Central memory CD4-positive, alpha-beta T cell (primary cell): ENCODE results near the gene PRKG1.
"Not testable (repeated sequence)": the region's sequence is repeated elsewhere in the genome, so short reads cannot be mapped to it uniquely, and the experiment has no call there.

ENCODE experiments used
- DNase-seq: peaks from one replicate; pipeline ENCODE4 v3.0.0; 2022

PRKG1 gene

DNA sequence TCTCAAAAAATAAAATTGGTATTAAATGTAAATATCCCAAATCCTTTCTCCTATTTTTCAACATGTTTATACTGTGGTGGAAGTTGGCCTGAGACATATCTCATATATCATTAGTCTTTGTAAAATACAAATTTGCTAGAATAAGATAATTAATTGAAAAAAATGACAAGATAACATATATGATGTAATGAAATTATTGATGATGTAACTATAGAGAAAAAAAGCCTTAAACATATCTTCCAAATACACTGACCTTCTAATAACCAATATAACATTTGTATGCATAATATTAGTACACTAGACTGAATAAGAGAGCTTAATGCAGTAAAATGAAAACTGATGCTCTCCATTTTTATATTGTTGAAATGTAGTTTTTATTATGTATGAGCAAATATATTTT is 104.3 kb downstream of the PRKG1 start:
- DNase-seq: no peak

- no peak for DNase-seq
Observed at GRCh38 chr10:51180141-51180540, 105.9 kb downstream of the PRKG1 start.

DNA sequence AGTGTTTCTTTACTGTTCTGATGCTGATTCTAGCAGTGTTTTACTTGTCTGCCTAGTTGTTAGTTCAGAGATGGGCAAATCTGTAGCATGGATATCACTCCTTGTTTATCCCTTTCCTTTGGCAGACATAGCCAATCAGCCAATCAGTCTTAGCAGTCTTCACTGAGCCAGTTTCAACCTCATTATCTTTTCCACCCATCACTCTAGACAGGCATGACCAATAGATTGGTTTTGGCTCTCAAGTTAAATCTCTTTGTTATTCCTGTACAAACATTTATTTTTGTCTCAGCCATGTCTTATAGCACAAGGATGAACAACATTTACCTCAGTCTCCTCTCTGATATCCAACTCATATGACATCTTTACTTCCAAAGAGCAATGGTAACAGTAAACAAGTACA is 109.5 kb downstream of the PRKG1 start:
- DNase-seq: no peak

GRCh38 chr10:51186361-51186760 is 112.1 kb downstream of the PRKG1 start:
- no peak for DNase-seq

GRCh38 chr10:51188008-51188407 is 113.7 kb downstream of the PRKG1 start:
- no peak for DNase-seq

GRCh38 chr10:51188866-51189265 is 114.6 kb downstream of the PRKG1 start:
- no peak for DNase-seq

DNA sequence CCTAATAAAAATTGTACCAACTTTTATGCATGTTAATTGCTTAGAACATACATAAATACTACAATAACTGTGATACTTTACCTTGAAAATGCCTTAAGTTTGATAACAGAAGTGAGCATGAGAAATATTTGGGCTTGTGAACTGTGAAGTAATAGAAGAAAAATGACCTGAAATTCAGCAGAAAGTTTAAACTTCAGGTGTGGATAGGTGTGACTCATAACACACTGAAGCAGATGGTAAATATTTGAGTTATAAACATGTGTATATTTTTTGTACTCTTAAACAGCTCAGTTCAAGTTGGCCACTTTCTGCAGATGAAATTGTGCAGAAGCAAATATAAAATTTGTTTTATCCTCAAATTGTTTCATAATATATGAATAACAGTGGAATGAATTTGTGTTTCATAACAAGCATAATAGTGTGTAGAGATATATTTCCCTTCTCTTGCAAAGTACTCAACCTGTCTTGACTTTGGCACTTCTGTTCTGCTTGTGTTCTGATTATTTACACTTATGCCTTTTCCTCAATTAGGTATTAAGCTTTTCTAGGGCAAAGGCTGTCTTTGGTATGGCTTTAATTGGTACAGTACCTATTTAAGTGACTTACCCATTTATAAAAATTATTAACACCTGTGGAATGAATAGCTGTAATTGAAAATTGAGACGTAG is 122.4 kb downstream of the PRKG1 start:
- no peak for DNase-seq

GRCh38 chr10:51198170-51198569 is 123.9 kb downstream of the PRKG1 start:
- no peak for DNase-seq

DNA sequence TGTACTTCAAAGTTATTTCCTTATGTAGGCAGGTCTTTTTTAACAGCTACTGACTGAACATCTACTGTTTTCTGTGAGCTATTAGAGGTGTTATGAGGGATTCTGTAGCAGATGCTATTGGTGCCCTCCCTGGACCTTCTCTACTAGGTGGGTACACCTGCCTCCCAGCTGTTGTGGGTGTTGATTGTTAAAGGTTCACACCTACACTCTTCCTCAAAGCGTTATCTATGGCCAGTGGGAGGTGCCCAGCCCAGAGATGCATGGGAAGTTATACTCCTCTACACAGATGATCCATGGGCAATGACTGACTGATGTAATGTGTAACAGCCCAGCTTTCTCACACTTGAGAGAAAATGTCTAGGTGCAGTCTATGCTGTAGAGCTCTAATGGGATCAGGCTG is 127.7 kb downstream of the PRKG1 start:
- no peak for DNase-seq

DNA sequence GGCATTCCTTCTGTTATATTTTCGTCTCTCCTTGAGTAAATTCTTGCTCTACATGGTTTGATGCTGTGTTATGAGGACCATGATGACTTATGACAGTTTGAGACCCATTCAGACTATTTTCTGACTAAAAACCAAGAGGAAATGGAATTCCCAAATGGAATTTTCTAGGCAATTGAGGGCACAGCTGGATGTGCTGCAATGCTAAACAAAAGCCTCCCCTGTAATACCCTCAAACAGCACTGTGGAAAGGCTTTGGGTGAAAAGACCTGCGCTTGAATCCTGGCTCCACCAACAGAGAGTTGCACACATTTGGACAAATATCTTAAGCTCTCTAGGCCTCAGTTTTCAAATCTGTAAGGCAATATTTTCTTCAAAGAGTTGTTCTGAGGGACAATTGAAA is 129.1 kb downstream of the PRKG1 start:
- no peak for DNase-seq

DNA sequence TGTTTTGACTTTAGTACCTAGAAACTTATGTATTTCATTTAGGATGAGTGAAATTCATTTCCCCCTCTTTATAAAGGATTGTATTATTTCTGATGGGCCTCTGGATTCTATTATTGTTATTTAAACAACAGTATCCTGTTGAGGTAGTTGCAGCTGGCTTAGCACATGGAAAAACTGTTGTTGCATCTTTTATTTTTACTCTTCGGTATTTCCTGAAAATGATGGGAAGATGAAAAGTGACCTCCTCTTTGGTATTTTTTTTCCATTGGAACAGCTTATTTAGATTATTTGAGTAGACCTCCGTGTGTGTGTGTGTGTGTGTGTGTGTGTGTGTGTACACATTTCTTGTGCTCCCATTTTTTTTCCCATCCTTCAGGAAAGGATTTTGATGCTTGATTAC is 129.8 kb downstream of the PRKG1 start:
- DNase-seq: no peak

DNA sequence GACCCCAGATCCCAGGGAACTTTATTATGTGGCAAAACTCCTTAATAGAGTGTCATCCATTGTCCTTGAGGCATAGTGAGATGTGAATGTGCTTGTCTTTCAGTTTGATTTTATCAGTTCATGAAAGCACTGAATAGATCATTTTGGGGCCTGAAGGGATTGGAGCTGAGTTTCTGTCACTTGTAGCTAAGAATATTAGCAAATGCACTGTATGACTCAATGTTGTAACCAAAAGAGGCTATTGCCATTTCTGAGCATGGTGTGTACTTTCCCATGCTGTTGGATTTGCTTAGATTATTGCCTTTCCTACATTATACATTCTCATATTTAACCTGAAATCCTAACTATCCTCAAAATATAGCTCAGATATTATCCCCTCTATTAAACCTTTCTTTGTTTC is 130.4 kb downstream of the PRKG1 start:
- no peak for DNase-seq

GRCh38 chr10:51206500-51206899 is 132.2 kb downstream of the PRKG1 start:
- no peak for DNase-seq

DNA sequence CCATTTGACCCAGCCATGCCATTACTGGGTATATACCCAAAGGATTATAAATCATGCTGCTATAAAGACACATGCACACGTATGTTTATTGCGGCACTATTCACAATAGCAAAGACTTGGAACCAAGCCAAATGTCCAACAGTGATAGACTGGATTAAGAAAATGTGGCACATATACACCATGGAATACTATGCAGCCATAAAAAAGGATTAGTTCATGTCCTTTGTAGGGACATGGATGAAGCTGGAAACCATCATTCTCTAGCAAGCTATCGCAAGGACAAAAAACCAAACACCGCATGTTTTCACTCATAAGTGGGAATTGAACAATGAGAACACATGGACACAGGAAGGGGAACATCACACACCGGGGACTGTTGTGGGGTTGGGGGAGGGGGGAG is 138.7 kb downstream of the PRKG1 start:
- not testable (repeated sequence) for DNase-seq

GRCh38 chr10:51214207-51215196 is 140.2 kb downstream of the PRKG1 start:
- DNase-seq: no peak

DNA sequence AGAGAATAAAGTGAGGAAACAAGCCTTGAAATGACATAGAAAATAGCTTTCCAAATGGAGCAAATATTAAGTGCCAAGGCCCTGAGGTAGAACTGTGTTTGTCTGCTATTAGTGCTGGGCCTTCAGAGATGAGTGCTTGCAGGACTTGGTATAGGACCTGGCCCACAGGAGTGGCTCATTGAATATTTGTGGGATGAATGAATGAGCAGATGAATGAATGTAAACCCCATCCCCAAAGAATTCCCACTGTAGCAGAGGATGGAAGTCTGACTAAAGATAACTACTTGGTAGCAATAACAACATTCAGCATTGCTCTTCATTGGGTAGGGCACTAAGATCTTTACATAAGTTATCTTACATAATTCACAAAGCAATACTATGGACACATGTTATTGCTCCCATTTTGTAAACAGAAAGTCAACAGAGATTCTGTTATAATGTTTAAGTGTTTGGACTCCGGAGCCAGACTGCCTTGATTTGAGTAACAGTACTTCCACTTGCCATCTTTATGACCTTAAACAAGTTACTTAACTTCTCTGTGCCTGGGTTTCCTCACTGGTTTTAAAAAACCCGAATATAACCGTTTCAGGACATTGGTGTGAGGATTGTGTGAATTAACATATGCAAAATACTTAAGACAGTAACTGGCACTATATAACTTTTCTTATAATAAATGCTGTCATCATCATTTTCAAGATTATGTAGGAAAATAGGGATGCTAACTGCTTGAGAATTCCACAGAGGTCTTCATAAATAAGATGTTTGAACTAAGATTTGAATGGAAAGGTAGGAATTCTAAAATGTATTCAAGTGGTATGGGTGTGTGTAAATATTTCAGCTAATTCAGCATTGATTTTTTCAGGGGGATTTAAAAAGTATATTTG is 141.9 kb downstream of the PRKG1 start:
- no peak for DNase-seq

DNA sequence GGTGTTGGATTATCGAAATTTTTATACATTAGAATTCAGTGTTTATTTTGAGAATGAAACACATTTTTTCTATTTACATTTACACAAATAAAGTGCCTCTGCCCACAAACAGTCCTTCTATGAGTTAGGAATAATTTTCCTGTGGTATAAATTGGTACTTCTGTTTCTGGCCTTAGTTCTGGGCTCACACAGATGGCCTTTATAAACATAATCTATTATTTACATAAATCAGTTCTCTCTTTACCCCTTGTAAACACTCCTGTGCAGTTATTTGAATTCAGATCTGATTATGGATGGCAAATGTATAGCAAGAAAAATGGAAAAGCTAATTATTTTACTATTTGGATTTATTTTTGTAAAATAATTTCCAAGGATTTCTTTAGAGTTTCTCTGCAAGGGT is 143.2 kb downstream of the PRKG1 start:
- DNase-seq: no peak

DNA sequence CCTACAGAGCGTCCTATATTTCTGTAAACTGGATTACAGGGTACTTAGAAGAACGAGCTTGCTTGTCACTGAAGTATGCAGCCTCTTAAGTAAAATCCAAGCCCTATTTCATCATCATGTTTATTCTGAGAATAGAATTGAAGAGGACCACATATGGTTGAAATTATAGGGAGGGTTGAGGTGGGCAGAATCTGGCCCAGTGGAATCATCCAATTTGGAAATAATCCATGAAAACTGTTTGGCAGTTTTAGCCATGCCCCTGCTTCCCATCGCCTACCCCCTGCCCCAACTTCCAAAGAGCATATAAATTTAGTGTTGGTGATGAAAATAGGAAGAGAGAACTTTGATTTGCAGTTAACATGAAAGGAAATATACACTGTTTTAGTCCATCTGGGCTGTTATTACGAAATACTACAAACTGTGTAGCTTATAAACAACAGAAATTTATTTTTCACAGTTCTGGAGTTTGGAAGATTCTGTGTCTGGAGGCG is 150.4 kb downstream of the PRKG1 start:
- DNase-seq: no peak

DNA sequence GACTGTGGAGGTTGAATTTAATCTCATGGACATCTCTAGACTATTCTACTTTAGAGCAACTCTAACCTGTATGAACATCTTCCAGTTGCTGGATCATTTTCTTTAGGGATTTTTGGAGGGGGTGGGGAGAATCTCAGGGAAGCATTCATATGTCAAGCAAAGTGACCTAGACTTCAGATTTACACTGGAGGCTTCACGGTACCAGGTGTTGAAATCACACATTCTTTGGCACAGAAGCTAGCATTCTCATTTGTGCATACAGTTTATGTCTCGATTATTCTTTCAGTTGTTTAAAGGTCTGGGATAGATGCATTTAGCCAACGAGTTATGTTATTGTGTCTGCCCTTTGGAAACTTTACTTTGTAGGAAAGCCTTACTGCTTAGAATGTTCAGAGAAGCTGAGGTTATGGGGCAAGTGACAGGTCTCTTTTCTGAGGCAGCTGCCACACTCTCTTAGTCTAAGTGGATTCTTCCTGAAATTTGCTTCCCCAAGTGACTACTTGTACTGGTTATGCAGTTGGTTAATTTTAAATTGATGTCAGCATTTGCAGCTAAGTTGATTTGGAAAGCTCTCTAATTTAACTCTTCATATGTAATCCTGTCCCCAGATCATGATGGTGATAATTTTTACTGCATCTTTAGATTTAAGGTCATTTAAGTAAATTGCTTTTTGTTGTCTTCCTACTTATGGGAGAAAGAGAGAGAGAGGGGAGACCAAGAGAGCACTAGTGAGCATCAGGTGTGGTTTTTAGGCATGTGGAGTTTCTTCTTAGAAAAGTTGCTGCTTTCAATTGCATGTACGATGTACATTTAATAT is 153.8 kb downstream of the PRKG1 start:
- no peak for DNase-seq

GRCh38 chr10:51228714-51229100 is 154.4 kb downstream of the PRKG1 start:
- DNase-seq: no peak

- no peak for DNase-seq
Observed at GRCh38 chr10:51230887-51231585, 156.7 kb downstream of the PRKG1 start.
